Measurements from ENCODE around the gene C11orf97.

- TF ChIP-seq CTCF (IDR thresholded peaks at IDR 0.05; ENCODE audit: insufficient read depth, low read depth, low read length) (no peak), EZH2 (IDR thresholded peaks at IDR 0.05; ENCODE audit: insufficient read depth, low read length) (no peak)
Measured at GRCh38 chr11:94469416-94469815, 42.8 kb upstream of the C11orf97 start.

Measured in astrocyte (in vitro differentiated cells and primary cell).